GM19438 (cell line): ENCODE measurements around the gene NOX3.

Experiments used
- ATAC-seq: cut with Tn5 transposase; IDR thresholded peaks from one replicate; pipeline ENCODE4 v1.9.1; 2021; ENCODE audit warnings: low read depth; ENCODE audit not compliant: unreplicated experiment

Gene NOX3

DNA sequence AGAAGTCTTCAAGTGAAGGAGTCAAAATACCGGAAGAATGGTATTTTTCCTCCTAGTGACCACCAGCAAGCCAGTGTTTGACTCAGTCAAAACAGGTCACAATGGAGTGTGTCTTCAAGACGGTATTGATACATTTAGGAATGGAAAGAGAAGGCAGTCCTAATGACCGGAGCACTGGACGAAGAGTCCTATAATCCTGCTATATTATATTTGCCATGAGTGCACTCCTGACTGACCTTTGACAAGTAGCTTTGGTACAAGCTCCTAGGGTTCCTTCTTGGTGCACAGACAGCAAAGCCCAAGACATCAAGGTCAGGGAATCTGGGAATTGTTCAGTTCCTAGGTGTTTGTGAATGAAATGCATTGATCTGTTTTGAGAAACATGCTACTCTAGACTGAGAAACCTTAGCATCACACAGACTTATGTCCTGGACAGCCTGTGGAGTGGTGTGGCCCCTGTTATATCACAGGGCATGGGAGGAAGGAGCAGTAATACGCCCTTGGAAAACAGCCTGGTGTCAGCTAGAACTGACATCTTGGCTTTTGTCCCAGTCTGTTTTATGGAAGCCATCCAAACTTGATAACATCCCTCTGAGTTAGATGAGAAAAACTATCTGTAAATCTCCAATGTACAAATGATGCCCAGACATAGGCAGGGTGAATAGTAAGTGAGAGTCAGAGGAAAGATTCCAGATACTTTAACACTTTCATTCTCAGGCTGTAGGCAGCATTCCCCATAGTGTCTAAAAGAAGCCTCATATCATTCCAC is 18.5 kb downstream of the NOX3 start:
- ATAC-seq = no peak

- ATAC-seq = no peak
These were observed 20.7 kb downstream of the NOX3 start for GRCh38 chr6:155434829-155435423.

DNA sequence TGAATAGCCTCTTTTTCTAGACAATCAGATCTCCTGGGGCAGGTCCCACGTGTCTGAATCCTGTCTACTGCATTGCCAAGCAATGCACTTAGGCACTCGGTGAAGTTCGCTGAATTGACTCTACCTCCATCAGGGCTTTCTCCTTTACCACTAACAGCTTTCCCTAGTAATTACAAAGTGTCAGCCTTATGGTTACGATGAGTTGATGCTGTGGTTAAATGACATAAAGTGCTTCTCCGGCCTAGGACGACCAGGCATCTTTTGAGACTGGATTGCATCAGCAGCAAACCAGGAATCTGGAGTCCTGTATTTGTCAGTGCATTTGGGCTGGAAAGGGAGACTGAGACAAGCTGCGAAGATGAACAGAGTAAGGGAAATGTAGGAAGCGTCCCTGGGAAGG is 21.5 kb downstream of the NOX3 start:
- no peak for ATAC-seq

DNA sequence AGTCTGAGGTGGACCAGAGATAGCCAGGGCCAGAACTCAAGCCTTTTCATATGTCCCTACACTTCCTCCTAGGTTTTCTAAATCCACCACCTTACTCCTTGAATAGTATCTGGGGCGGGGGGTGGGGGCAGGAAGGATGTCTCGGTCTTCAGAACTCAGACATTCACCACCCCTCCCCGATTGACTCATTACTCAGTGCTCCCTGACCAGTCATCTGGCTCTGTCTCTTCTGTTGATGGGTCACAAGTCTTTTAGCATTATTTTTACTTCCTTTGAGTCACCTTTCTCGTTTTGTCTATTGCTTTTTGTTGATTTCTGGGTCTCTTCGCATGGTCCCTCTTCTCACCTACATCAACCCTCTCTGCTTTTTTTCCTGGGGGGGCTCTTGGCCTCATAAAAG is 23.3 kb downstream of the NOX3 start:
- ATAC-seq = no peak

GRCh38 chr6:155429321-155429893 is 26.2 kb downstream of the NOX3 start:
- ATAC-seq = no peak

DNA sequence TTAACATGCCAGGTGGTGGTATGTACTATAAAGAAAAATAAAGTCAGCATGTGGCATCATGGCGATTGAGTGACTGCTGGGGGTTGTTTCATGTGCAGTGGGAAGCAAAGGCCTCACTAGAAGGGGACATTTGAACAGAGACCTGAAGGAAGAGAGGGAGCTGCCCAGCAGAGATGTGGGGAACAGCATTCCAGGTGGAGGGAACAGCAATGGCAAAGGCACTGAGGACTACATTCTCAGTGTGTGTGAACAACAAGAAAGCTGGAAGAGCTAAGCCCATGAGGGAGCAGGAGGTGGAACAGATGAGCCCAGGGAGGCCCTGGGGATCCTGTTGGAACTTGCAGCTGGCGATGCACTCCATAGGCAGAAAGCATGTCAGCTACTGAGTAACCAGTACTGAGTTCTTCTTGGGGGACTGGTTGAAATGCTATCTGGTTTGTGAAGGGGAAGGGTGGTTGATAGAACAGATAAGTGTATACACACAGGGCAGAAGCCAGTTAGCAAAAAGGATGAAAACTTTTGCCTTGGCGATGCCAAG is 29.2 kb downstream of the NOX3 start:
- ATAC-seq = no peak

DNA sequence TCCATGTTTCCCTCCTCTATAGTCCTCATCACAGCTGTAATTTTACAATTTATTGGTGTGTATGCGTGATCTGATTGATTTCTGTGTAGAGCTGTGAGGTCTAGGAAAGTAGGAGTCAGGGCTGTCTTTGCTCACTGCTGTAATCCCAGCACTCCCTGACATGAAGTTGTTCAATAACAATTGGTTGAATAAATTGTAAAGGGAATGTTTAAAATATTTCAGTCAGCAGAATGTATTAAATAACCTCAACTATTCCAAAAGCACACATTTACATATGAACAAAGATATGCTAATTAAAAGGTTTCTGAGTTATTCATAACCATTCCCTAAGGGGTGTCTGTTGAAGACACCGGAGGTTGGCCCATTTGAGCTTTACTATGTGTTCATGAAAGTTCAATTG is 31.5 kb downstream of the NOX3 start:
- ATAC-seq = no peak

GRCh38 chr6:155422635-155423034 is 33.0 kb downstream of the NOX3 start:
- no peak for ATAC-seq

DNA sequence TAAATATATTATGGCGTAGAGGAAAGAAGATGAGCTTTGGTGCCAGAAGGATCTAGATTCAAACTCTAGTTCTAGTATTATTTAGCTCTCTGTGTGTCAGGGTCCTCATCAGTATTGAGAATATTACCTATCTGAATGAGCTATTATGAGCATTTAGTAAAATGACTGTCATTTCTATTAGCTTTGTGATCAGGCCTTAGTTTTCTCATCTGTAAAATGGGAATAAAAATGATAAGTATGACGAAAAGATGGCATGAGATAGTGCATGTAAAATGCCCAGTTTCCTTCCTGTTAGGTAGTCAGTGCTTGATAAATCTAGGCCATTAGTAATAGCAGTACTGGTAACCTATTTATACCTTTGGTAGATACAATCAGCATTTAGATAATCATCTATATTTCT is 35.1 kb downstream of the NOX3 start:
- no peak for ATAC-seq

DNA sequence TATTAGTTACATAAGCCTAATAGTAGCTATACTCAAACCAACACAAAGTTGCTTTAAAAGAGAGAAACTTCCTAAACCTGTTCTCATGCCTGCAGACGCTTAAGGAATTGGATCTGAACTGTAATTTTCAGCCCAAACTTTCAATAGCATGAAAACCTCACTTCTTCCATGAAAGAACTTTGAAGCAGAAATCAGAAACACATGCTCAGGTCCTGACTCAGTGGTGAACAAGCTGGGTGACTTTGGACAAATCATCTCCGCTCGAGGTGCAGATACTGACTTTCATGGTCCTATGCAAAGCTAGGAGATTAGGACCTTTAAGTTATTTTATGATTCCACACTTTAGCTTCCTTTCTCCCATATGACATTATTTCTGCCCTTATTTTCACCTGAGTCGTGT is 36.5 kb downstream of the NOX3 start:
- no peak for ATAC-seq

DNA sequence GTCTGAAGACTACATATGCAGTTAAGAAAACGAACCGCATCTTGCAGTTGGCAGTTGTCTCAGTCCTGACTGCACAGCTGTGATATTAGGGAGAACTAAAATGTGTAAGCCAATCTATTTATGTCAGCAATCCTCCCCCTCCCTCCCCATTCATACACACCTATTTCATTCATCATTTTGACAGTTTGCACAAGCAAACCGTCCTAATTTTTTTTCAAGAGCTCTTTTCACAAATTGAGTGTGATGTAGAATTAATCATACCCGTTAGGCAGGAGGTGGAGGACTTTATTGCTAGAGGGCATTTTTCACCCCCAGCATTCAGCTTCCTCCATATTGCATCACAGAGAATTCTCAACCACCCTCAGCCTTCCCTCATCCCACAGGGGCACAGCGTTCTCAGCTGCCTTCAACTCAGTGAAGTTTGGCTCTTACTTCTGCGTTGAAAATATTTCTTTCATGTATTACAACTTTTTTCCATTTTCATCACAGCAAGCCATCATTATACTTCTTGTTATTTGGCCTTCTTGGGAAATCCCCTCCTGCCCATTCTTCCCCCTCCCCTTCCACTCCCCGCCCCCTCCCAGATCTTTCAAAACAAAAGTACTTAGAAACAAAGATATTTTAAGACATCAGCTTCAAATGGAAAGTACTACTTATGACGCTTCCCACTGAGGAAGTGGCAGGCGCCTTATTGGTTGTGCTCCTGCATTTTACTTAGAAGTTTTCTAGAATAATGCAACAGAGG is 37.5 kb downstream of the NOX3 start:
- ATAC-seq = peak; percentile 49

GRCh38 chr6:155417454-155417853 is 38.2 kb downstream of the NOX3 start:
- no peak for ATAC-seq

DNA sequence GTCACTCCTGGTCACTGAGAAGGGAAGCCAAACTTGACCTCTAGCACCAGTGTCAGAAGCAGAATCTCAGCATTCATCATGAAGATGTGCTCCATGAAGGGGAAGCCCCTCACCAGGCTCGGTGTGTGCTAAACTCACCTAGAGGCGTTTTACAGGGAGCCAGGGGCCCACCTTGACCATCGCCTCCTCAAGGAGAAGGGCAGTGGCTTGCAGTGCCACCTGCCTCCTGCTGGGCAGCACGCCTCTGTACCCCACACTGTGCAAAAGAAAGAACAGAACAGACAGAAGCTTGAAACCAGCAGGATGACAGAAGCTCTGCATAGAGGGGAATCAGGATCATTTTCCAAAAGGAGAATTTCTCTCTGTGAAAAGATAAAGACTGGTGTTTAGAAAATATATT is 39.7 kb downstream of the NOX3 start:
- no peak for ATAC-seq

DNA sequence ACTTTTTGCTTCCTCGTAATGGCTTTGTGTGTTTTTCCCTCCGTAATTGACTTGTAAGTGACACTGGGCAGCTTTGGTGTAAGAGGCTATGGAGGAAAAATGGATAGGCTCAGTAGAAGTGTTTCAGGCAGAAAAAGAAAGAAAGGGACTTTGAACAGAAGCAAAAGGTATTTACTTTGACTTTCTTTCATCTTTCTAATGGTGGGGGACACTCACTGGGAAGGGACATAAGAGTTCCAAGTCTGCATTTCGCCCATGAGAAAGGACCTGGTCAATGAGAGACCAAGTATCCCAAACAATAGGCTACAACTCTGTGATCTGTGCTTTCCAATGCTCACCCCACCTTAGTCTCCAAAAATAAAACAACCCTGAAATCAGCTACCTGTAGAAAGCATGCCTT is 41.6 kb downstream of the NOX3 start:
- ATAC-seq = no peak

DNA sequence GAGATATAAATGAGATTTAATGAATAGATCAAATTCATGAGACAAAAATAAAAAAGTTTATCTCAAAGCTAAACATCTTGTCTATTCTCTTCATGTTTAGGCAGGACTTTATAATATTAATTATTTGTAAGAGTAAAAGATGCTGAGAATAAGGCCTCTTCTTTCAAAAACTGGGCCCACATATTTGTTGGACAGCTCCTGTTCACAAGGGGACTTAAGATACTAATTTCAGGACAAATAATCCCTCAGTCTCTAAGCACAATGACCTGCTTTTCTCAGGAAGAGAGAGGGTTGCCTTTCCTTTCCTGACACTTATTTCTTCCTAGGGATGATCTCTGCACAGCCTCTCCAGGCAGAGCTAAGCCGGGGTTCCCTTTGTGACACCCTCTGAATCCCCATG is 43.3 kb downstream of the NOX3 start:
- ATAC-seq = no peak

DNA sequence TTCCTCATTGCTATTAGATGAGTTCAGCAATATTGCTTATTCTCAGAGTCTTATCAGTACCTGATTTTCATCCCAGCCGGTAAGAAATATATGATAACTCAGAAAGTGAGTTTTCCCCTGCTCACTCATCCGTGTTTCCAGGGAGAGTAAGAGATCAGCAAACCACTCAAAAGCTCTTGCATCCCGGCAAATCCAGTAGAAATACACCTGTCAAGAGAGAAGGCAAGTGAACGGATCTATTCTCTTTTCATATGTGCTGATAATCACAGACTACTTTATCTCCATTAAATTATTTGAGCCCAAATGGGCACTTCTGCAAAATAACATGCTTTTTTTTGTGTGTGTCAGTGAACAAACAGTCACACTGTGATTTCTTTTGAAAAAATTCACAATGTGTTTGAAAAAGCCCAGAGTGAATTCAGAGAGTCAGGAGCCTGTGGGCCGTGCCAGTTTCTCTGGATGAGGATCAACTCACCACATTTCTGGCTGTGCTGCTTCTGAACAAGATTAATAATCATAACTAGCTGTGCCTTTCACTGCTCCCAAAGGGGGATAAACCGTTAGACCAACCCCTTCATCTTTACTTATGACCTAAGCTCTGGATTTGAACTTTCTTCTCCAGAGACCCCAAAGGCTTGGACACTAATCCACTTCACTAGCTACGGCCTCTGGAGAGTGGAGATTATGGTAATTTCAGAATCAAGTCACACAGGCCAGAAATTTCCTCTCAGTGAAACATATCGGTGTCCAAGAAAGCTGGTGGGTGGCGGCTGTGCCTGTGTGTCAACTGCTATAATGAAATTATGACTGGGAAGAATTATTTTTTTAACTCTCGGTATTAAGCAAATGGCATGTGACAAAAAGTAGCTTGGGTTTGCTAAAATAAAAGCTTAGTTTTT is 44.2 kb downstream of the NOX3 start:
- no peak for ATAC-seq

DNA sequence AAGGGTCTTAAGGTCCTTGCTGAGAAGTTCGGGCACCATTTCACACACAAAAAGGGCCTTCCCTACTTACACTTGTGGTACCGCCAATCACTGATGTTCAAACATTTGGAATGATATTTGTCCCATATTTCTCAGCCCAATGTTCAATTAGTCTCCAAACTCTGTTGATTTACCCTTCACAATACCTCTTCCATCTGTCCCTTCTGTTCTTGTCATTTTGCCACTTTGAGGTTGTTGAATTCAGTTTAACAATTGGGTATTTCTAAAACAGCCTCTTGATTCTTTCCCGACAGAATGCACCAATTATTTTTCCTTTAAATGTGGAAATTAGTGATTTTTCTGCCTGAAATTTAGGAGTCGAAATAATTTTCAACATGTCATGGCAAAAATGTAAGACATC is 46.2 kb downstream of the NOX3 start:
- ATAC-seq = no peak

DNA sequence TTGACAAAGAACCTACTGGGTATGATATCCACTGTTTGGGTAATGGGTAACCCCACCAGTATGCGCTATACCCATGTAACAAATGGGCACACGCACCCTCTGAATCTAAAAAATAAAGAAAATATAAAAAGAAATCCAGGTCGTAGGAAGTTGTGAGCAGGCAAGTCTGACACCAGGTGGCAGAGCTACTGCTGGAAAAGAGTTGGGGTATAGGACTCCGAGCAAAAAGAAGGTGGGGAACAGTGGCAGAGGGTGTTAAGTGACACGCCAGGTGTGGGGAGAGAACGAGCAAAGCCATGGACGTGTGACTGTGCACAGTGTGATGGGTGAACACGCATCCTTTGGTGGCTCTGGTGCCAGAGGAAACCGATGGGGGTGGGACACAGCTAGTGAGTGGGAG is 46.7 kb downstream of the NOX3 start:
- ATAC-seq = no peak

DNA sequence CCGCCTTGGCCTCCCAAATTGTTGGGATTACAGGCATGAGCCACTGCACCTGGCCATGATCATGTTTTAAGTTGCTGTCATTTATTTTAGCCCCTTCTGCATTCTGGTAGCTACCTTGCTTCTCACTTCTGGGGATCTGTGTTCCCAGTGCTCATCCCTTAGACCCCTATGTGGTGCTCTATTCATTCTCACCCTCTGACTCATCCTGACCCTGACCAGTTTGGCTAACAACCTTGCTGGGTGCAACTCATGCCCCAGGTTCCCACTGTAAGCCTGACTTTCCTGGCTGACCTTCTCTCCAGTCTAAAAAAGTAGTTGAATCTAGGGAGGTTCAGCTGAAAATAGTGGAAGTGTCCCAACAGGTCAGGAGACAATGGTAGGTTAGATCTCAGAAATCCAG is 47.4 kb downstream of the NOX3 start:
- no peak for ATAC-seq

DNA sequence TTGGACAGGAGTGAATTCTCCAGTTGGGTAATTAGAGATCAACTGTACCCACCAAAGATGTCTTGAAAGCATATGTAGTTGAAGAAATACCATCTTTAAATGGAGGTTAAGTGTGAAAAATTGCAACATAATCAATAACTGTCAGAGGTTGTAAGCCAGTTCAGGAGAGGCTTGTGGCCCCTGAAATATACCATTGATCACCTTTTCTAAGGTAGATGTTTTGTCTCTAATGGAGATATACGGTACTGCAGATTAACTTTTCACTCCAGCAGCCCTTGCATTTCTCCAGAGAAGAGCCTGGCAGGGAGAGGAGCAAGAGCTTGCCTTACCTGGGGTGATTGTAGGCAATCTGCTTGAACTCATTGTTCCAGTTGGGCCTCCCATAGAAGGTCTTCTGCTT is 48.8 kb downstream of the NOX3 start:
- ATAC-seq = no peak
